Adipocyte (in vitro differentiated cells): ENCODE results near the gene RAB24.
"Not testable (repeated sequence)": the region's sequence is repeated elsewhere in the genome, so short reads cannot be mapped to it uniquely, and the experiment has no call there.

ENCODE experiments used
- DNase-seq: peaks from one replicate; pipeline ENCODE4 v3.0.0-alpha.2; 2015; ENCODE audit warnings: low read depth
- H3K27me3 ChIP-seq: replicated peaks from 2 replicates; pipeline ENCODE4 v1.7.0; 2013; ENCODE audit warnings: mild to moderate bottlenecking, low read length, moderate library complexity; ENCODE audit not compliant: control insufficient read depth, insufficient read depth
- H3K36me3 ChIP-seq: 2 replicates; pipeline ENCODE4 v1.7.0; 2013; ENCODE audit warnings: low read length, mild to moderate bottlenecking, moderate library complexity; ENCODE audit not compliant: control insufficient read depth, insufficient read depth, severe bottlenecking
- H3K4me1 ChIP-seq: 2 replicates; pipeline ENCODE4 v1.7.0; 2013; ENCODE audit warnings: mild to moderate bottlenecking, low read length, moderate library complexity; ENCODE audit not compliant: control insufficient read depth, insufficient read depth
- H3K4me3 ChIP-seq: 2 replicates; pipeline ENCODE4 v1.7.0; 2013; ENCODE audit warnings: mild to moderate bottlenecking, low read length, moderate library complexity
- H3K9ac ChIP-seq: 2 replicates; pipeline ENCODE4 v1.7.0; 2013; ENCODE audit warnings: mild to moderate bottlenecking, low read length, moderate library complexity
- H3K9me3 ChIP-seq: 2 replicates; pipeline ENCODE4 v1.7.0; 2013; ENCODE audit warnings: mild to moderate bottlenecking, low read length, moderate library complexity; ENCODE audit not compliant: control insufficient read depth

Gene RAB24

DNA sequence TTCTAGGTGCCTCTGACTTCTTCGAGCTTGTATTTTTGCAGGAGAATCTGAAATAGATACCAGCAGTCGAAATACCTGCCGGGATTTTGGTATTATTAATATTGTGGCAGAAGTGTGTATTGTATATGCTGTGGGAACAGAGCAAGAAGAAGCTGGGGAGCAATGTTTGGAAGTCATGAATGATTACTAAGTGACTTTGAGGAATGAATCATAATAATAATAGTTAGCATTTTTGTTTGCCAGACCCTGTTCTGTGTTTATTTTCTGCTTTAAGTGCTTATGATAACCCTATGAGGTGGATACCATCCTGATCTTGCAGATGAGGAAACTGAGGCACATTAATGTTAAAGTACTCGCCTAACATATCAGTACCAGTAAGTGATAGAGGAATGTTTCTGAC is 32.4 kb downstream of the RAB24 start:
- Histone ChIP-seq H3K4me1 (peaks cover 24% of the 10 kb centered on the region), H3K9me3 (no peaks in the 10 kb centered on the region), H3K27me3 (no peaks in the 10 kb centered on the region), H3K4me3 (no peak overlapping the region), H3K36me3 (peaks cover 65% of the 10 kb centered on the region), H3K9ac (no peak overlapping the region)
- peak; percentile 3 for DNase-seq

DNA sequence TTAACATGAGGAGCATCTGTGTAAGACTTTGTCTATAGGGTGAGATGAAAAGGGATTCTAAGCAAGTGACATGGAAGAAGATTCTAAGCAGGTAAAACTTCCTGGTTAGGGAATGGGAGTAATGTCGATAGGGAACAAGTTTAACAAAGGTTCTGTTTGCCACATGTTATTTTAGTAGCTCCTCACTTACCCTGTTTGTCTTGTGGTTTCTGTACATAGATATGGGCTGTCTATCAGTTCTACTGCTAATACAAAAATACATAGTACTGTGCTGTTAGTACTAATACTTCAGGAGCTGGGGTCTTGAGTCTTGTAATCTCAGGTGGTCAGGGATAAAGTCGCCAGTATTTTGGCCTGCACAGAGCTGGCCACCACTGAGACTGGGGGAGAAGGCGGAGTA is 32.9 kb downstream of the RAB24 start:
- no peaks in the 10 kb centered on the region for H3K27me3 ChIP-seq
- peaks cover 65% of the 10 kb centered on the region for H3K36me3 ChIP-seq
- no peak overlapping the region for H3K4me3 ChIP-seq
- H3K9me3 ChIP-seq = no peaks in the 10 kb centered on the region
- no peak for DNase-seq
- no peak overlapping the region for H3K9ac ChIP-seq
- H3K4me1 ChIP-seq = peaks cover 24% of the 10 kb centered on the region

DNA sequence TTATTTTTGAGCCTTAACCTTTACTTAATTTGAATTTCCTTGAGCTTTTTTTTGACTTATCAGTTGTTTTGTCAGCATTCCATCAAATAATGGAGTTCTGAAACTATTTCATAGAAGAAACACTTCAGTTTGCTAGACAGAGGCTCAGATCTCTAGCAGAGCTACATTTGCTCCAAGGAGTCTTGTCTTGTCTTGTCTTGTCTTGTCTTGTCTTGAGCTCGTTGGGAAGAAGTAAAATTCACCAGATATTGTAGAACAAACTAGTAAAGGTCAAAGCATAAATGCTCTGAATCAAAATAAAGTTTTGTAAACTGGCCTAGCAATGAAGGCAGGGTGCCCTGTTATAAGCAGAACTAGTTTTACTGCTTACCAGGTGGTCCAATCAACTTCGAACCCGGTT is 33.5 kb downstream of the RAB24 start:
- no peak overlapping the region for H3K9ac ChIP-seq
- H3K27me3 ChIP-seq = no peaks in the 10 kb centered on the region
- H3K9me3 ChIP-seq = no peaks in the 10 kb centered on the region
- DNase-seq = no peak
- no peak overlapping the region for H3K4me3 ChIP-seq
- H3K36me3 ChIP-seq = peaks cover 63% of the 10 kb centered on the region
- H3K4me1 ChIP-seq = peaks cover 24% of the 10 kb centered on the region

DNA sequence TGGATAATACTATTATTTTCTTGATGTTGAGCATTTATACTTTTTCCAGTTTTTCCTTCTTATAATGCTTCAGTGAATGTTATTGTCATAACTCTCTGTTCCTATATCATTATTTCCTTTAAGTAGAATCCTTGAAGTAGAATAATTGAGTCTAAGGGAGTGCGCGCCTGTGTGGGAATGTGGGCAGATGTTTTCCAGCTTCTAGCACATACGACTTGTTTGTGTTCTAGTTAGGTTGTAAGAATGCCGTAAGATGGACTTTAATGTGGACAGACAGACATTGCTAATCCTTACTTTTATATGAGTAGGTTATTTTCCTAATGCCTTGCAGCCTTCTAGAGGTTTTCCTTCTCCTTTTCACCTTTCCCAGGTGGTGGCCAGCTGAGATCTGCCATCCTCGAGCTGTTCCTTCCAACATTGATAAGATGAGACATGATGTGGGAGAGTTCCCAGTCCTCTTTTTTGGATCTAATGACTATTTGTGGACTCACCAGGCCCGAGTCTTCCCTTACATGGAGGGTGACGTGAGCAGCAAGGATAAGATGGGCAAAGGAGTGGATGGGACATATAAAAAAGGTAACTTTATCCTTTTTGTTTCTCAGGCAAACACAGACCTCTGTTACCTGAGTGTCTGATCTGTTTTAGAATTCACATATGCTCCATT is 34.2 kb downstream of the RAB24 start:
- Histone ChIP-seq H3K36me3 (peaks cover 58% of the 10 kb centered on the region), H3K27me3 (no peaks in the 10 kb centered on the region)
- no peak for DNase-seq

DNA sequence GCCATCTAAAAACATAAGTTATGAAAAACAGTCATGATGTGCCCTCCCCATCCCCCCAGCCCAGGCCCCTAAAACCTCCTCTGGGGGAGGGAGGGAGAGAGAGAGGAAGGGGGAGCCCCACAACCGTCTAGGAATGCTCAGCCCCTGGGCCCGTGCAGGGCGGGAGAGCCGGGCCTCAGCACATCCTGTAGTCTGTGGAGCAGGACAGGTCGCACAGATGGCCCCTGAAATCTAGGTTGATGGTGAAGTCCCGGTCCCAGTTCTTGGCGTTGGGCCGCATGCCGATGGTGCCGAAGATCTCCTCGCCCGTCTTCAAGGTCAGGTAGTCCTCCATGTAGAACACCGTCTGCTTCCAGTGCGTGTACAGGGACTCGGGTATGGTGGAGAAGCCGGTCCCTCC is 38.1 kb downstream of the RAB24 start:
- Histone ChIP-seq H3K27me3 (no peaks in the 10 kb centered on the region), H3K9ac (no peak overlapping the region), H3K4me3 (no peak overlapping the region), H3K9me3 (no peaks in the 10 kb centered on the region), H3K4me1 (peaks cover 21% of the 10 kb centered on the region), H3K36me3 (peaks cover 60% of the 10 kb centered on the region)
- DNase-seq = no peak

More for the DNA sequence above, 34.2 kb downstream of the RAB24 start:
- no peak overlapping the region for H3K4me3 ChIP-seq
- H3K9me3 ChIP-seq = no peaks in the 10 kb centered on the region
- H3K4me1 ChIP-seq = peaks cover 24% of the 10 kb centered on the region
- H3K9ac ChIP-seq = no peak overlapping the region

DNA sequence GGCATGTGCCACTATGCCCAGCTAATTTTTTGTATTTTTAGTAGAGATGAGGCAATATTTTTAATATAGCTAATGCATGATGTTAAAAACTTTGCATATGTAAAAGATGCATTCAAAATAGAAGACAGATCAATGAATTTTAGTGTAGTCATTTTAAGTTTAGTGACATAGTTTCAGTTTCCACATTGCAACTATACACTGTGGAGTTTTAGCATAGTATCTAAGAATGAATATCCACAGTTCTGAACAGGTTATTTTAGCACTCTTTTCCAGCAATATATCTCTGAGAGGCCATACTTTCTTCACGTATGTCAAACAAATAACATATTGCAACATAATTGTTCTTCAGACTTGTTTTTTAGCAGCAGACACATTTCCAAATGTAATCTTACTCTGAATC is 39.3 kb downstream of the RAB24 start:
- no peak for DNase-seq
- Histone ChIP-seq H3K4me1 (peaks cover 13% of the 10 kb centered on the region), H3K9me3 (no peaks in the 10 kb centered on the region), H3K4me3 (no peak overlapping the region), H3K9ac (no peak overlapping the region), H3K27me3 (no peaks in the 10 kb centered on the region), H3K36me3 (peaks cover 58% of the 10 kb centered on the region)

DNA sequence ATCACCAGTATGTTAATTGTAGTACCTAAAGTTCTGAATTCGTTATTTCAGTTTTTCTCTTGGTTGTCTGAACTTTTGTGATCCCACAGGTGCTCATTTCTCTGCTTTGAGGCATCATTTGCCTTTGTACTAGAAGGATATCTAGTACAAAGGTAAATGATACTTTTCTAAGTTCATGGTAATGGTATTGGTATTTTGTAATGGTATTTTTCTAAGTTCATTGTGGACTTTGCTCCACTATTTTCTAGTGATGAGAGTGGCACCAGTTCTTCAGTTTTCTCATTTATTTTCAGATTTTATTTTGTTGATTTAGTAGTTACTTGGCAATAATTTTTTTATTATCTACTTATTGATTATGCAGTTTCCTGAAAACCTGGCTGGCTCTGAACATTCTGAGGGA is 42.0 kb downstream of the RAB24 start:
- Histone ChIP-seq H3K27me3 (no peaks in the 10 kb centered on the region), H3K4me3 (no peak overlapping the region), H3K9me3 (no peaks in the 10 kb centered on the region), H3K36me3 (peaks cover 66% of the 10 kb centered on the region), H3K9ac (no peak overlapping the region), H3K4me1 (no peaks in the 10 kb centered on the region)
- no peak for DNase-seq

DNA sequence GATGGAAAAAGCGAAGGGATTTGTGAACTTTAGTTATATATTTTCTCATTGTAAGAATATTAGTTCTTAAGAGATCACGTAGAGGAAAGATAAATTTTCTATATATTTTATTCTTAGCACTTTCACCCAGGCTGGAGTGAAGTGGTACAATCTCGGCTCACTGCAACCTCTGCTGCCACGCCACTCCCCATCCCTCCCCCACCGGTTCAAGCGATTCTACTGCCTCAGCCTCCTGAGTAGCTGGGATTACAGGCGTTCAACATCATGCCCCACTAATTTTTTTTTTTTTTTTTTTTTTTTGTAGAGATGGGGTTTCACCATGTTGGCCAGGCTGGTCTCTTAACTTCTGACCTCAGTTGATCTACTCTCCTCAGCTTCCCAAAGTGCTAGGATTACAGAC is 42.6 kb downstream of the RAB24 start:
- no peaks in the 10 kb centered on the region for H3K27me3 ChIP-seq
- H3K9ac ChIP-seq = no peak overlapping the region
- no peaks in the 10 kb centered on the region for H3K4me1 ChIP-seq
- no peak for DNase-seq
- H3K36me3 ChIP-seq = peaks cover 65% of the 10 kb centered on the region
- no peak overlapping the region for H3K4me3 ChIP-seq
- H3K9me3 ChIP-seq = no peaks in the 10 kb centered on the region

DNA sequence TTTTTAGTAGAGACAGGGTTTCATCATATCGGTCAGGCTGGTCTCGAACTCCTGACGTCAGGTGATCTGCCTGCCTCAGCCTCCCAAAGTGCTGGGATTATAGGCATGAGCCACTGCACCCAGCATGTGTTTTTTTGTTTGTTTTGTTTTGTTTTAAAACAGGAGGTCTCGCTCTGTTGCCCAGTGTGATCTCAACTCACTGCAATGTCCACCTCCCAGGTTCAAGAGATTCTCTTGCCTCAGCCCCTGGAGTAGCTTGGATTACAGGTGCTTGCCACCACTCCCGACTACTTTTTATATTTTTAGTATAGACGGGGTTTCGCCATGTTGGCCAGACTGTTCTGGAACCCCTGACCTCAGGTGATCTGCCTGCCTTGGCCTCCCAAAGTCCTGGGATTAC is 44.8 kb downstream of the RAB24 start:
- H3K36me3 ChIP-seq = peaks cover 71% of the 10 kb centered on the region

DNA sequence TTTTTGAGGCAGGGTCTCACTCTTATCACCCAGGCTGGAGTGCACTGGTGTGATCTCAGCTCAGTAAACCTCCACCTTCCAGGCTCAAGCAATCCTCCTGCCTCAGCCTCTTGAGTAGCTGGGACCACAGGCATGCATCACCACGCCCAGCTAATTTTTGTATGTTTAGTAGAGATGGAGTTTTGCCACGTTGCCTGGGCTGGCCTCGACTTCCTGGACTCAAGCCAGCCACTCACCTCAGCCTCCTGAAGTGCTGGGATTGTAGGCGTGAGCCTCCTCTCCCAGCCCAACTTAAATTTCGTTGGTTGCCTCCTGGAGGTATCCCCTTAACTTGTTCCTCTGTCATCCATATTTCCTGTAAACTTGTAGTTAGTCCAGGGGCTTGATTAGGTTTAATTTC is 47.2 kb downstream of the RAB24 start:
- Histone ChIP-seq H3K9me3 (no peaks in the 10 kb centered on the region), H3K27me3 (no peaks in the 10 kb centered on the region), H3K4me3 (no peak overlapping the region), H3K36me3 (peaks cover 68% of the 10 kb centered on the region), H3K4me1 (no peaks in the 10 kb centered on the region), H3K9ac (no peak overlapping the region)
- no peak for DNase-seq

More for the DNA sequence above, 44.8 kb downstream of the RAB24 start:
- H3K27me3 ChIP-seq, DNase-seq, H3K9me3 ChIP-seq, H3K4me3 ChIP-seq, H3K4me1 ChIP-seq, H3K9ac ChIP-seq: not testable (repeated sequence)

DNA sequence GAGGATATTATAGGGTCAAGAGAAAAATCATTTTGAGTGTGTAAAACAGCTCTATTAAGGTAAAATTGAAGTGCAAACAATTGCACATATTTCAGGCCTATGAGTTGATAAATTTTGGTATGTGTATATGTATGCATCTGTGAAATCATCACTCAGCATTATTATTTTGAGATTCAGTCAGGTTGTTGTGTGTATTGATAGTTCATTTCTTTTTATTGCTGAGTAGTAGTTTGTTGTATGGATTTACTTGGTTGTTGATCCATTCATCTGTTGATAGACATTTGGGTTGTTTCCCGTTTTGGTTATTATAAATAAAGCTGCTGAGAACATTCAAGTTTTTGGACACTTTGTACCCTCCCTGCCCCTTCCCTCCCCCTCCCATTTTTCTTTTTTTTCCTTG is 50.3 kb downstream of the RAB24 start:
- H3K9me3 ChIP-seq = no peaks in the 10 kb centered on the region
- no peak overlapping the region for H3K4me3 ChIP-seq
- H3K9ac ChIP-seq = no peak overlapping the region
- H3K36me3 ChIP-seq = peaks cover 56% of the 10 kb centered on the region
- H3K27me3 ChIP-seq = no peaks in the 10 kb centered on the region
- no peak for DNase-seq
- H3K4me1 ChIP-seq = no peaks in the 10 kb centered on the region
